GM23338 (cell line): Measurements from ENCODE around the gene TLCD3A.

Source experiments
- CREB1 ChIP-seq: fragments of 250-450 bp; sonication (Bioruptor Pico); IDR thresholded peaks from 2 replicates; pipeline ENCODE4 v1.5.0; 2020; ENCODE audit warnings: low read depth, mild to moderate bottlenecking, moderate library complexity
- EZH2 ChIP-seq: fragments of 200-600 bp; sonication (generic); IDR thresholded peaks from one replicate; pipeline ENCODE4 v1.8.0; 2017; ENCODE audit warnings: antibody characterized with exemption, mild to moderate bottlenecking, low read depth; ENCODE audit not compliant: unreplicated experiment
- EZH2phosphoT487 ChIP-seq: fragments of 200-600 bp; sonication (generic); IDR thresholded peaks from one replicate; pipeline ENCODE4 v1.8.1; 2018; ENCODE audit warnings: antibody characterized with exemption; ENCODE audit not compliant: unreplicated experiment
- JUNB ChIP-seq: IDR thresholded peaks from one replicate; pipeline ENCODE4 v1.6.1; 2016; ENCODE audit warnings: antibody characterized with exemption; ENCODE audit not compliant: unreplicated experiment
- POLR2AphosphoS5 ChIP-seq: IDR thresholded peaks from 2 replicates; pipeline ENCODE4 v1.6.1; 2016; ENCODE audit warnings: antibody characterized with exemption, low read depth
- ZNF114 ChIP-seq: fragments of 250-450 bp; sonication (Bioruptor Pico); IDR thresholded peaks from 2 replicates; pipeline ENCODE4 v1.5.0; 2020; ENCODE audit warnings: mild to moderate bottlenecking, moderate library complexity
- ZNF331 ChIP-seq: fragments of 250-450 bp; sonication (Bioruptor Pico); IDR thresholded peaks from 2 replicates; pipeline ENCODE4 v1.5.0; 2020; ENCODE audit warnings: low read depth, mild to moderate bottlenecking, moderate library complexity
- TF ChIP-seq, protein P1 (sequence below), 2 experiments: fragments of 200-600 bp in 1 of 2; sonication (generic) in 1 of 2; conservative IDR thresholded peaks; 2 replicates each; pipeline versions ENCODE4 v1.5.1 to v1.6.1; 2016 to 2017; ENCODE audit warnings: antibody characterized with exemption in 2 of 2, low read depth in 2 of 2, mild to moderate bottlenecking in 2 of 2, moderate library complexity in 1 of 2
- TF ChIP-seq, protein P2 (sequence below): IDR thresholded peaks from one replicate; pipeline ENCODE4 v1.6.1; 2018; ENCODE audit warnings: antibody characterized with exemption; ENCODE audit not compliant: unreplicated experiment
- TF ChIP-seq, protein P3 (sequence below): IDR thresholded peaks from 2 replicates; pipeline ENCODE4 v1.6.1; 2016; ENCODE audit warnings: antibody characterized with exemption

DNA sequence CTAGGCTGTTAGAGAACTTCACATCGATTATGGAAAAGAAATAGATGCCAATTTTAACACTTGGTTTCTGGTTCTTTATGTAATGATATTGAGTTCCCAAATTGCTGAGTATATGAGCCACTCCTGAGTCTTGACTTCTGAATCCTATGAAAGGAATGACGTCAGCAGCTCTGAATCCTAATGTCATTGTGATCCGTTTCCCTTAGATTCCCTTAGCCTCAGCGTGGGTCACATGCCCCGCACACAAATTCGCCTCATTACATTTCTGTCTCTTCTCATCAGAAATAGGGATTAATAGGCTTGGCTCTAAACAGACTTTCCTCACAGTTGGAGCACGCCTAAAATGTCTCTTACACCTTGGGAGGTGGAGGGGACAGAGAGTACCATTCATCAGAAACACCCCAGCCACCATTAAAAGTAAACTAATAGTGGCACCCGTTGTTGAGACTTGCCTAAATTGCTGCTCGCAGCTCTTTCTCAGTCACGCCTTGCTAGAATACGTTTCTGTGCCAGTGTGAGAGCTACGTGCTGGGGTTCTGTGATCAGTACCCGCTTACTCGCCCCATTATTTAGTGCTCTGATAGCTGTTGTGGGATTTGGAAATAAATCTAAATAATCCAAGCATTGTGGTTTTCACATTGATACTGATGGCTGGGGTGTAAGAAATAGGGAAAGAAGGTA is 56.9 kb downstream of the TLCD3A start:
- no peak for TF ChIP-seq POLR2AphosphoS5
- TF ChIP-seq, protein P1, sequence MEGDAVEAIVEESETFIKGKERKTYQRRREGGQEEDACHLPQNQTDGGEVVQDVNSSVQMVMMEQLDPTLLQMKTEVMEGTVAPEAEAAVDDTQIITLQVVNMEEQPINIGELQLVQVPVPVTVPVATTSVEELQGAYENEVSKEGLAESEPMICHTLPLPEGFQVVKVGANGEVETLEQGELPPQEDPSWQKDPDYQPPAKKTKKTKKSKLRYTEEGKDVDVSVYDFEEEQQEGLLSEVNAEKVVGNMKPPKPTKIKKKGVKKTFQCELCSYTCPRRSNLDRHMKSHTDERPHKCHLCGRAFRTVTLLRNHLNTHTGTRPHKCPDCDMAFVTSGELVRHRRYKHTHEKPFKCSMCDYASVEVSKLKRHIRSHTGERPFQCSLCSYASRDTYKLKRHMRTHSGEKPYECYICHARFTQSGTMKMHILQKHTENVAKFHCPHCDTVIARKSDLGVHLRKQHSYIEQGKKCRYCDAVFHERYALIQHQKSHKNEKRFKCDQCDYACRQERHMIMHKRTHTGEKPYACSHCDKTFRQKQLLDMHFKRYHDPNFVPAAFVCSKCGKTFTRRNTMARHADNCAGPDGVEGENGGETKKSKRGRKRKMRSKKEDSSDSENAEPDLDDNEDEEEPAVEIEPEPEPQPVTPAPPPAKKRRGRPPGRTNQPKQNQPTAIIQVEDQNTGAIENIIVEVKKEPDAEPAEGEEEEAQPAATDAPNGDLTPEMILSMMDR (conservative IDR thresholded peaks at IDR 0.05; ENCODE audit: low read depth in 2 of 2), result no peak
- TF ChIP-seq EZH2phosphoT487, result no peak
- no peak for TF ChIP-seq JUNB
- TF ChIP-seq EZH2, result no peak
- TF ChIP-seq, protein P2, sequence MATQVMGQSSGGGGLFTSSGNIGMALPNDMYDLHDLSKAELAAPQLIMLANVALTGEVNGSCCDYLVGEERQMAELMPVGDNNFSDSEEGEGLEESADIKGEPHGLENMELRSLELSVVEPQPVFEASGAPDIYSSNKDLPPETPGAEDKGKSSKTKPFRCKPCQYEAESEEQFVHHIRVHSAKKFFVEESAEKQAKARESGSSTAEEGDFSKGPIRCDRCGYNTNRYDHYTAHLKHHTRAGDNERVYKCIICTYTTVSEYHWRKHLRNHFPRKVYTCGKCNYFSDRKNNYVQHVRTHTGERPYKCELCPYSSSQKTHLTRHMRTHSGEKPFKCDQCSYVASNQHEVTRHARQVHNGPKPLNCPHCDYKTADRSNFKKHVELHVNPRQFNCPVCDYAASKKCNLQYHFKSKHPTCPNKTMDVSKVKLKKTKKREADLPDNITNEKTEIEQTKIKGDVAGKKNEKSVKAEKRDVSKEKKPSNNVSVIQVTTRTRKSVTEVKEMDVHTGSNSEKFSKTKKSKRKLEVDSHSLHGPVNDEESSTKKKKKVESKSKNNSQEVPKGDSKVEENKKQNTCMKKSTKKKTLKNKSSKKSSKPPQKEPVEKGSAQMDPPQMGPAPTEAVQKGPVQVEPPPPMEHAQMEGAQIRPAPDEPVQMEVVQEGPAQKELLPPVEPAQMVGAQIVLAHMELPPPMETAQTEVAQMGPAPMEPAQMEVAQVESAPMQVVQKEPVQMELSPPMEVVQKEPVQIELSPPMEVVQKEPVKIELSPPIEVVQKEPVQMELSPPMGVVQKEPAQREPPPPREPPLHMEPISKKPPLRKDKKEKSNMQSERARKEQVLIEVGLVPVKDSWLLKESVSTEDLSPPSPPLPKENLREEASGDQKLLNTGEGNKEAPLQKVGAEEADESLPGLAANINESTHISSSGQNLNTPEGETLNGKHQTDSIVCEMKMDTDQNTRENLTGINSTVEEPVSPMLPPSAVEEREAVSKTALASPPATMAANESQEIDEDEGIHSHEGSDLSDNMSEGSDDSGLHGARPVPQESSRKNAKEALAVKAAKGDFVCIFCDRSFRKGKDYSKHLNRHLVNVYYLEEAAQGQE, result no peak
- TF ChIP-seq ZNF114 (CRISPR knock-in tag), result no peak
- TF ChIP-seq, protein P3, sequence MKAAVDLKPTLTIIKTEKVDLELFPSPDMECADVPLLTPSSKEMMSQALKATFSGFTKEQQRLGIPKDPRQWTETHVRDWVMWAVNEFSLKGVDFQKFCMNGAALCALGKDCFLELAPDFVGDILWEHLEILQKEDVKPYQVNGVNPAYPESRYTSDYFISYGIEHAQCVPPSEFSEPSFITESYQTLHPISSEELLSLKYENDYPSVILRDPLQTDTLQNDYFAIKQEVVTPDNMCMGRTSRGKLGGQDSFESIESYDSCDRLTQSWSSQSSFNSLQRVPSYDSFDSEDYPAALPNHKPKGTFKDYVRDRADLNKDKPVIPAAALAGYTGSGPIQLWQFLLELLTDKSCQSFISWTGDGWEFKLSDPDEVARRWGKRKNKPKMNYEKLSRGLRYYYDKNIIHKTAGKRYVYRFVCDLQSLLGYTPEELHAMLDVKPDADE, result no peak
- no peak for TF ChIP-seq CREB1 (CRISPR knock-in tag)
- no peak for TF ChIP-seq ZNF331
